A549 (cell line): ENCODE results near the gene ANKRD13C. TPM values are rescaled to one million over a fixed set of nuclear protein-coding genes. Genes with fewer than 3 reads are reported as not detected.

Source experiments
- ATAC-seq, 2 experiments: fragments of 200-7000 bp in 1 of 2; fragments of >200 bp in 1 of 2; cut with Nextera tagmentation in 1 of 2; cut with Tn5 transposase in 1 of 2; 3 replicates each; pipeline versions ENCODE4 v1.8.0 to v1.9.1; 2018 to 2020; ENCODE audit warnings: mild to moderate bottlenecking in 1 of 2, moderate library complexity in 1 of 2
- CTCF ChIA-PET: fragments of 300-600 bp; sonication (Branson Sonifier 250); formaldehyde crosslinking; extraction: SDS; loops from one replicate; lab custom pipeline; 2021; ENCODE audit warnings: antibody characterized with exemption, inconsistent platforms; lab: Yijun Ruan, JAX
- POLR2A ChIA-PET: fragments of 350-600 bp; formaldehyde crosslinking; extraction: SDS; loops from one replicate; lab custom pipeline; 2021; ENCODE audit warnings: antibody characterized with exemption, inconsistent platforms; lab: Yijun Ruan, JAX
- DNase-seq, 2 experiments: peaks; one replicate each; pipeline versions ENCODE4 v3.0.0 to v3.0.0-alpha.2; 2011 to 2016; ENCODE audit warnings: low read depth in 1 of 2, low spot score in 1 of 2
- FAIRE-seq: peaks from 2 replicates; lab custom pipeline; 2011; peaks lifted over from hg19 to GRCh38; lab: Jason Lieb, UNC
- H3K27ac ChIP-seq, 2 experiments: fragments of >200 bp; sonication (Bioruptor Twin); formaldehyde crosslinking; 3 replicates each; pipeline ENCODE4 v1.5.1; 2016 to 2017
- H3K4me1 ChIP-seq: fragments of >200 bp; sonication (Bioruptor Twin); formaldehyde crosslinking; 3 replicates; pipeline ENCODE4 v1.6.1; 2016
- H3K4me2 ChIP-seq: fragments of >200 bp; sonication (Bioruptor Twin); formaldehyde crosslinking; 3 replicates; pipeline ENCODE4 v1.6.1; 2016
- H3K4me3 ChIP-seq: fragments of >200 bp; sonication (Bioruptor Twin); formaldehyde crosslinking; 3 replicates; pipeline ENCODE4 v1.5.1; 2016
- H3K9me3 ChIP-seq: fragments of >200 bp; sonication (Bioruptor Twin); formaldehyde crosslinking; 3 replicates; pipeline ENCODE4 v1.6.1; 2016
- CBX2 ChIP-seq: fragments of 200-600 bp; sonication (generic); IDR thresholded peaks from 2 replicates; pipeline ENCODE4 v1.6.1; 2016; ENCODE audit warnings: low read depth, mild to moderate bottlenecking, borderline replicate concordance
- CBX8 ChIP-seq: fragments of 200-600 bp; sonication (generic); IDR thresholded peaks from 2 replicates; pipeline ENCODE4 v1.6.1; 2016
- CHD2 ChIP-seq: fragments of 150-350 bp; IDR thresholded peaks from 2 replicates; pipeline ENCODE4 v1.6.1; 2014; ENCODE audit warnings: low read length; ENCODE audit not compliant: partially characterized antibody
- CHD4 ChIP-seq: fragments of 200-600 bp; sonication (generic); IDR thresholded peaks from 2 replicates; pipeline ENCODE4 v1.6.1; 2016; ENCODE audit warnings: antibody characterized with exemption, mild to moderate bottlenecking, borderline replicate concordance
- E2F6 ChIP-seq: IDR thresholded peaks from 2 replicates; pipeline ENCODE4 v1.6.1; 2012; ENCODE audit warnings: low read depth, borderline replicate concordance
- EHMT2 ChIP-seq: fragments of 200-600 bp; sonication (generic); IDR thresholded peaks from 2 replicates; pipeline ENCODE4 v1.6.1; 2016; ENCODE audit warnings: antibody characterized with exemption, low read depth, mild to moderate bottlenecking, moderate library complexity
- ESRRA ChIP-seq: fragments of 150-350 bp; IDR thresholded peaks from 2 replicates; pipeline ENCODE4 v1.6.1; 2014; ENCODE audit warnings: mild to moderate bottlenecking, low read length, borderline replicate concordance
- HES2 ChIP-seq: fragments of >200 bp; sonication (Bioruptor Twin); formaldehyde crosslinking; IDR thresholded peaks from 2 replicates; pipeline ENCODE4 v1.6.1; 2016
- HOXA7 ChIP-seq: fragments of 250-450 bp; sonication (Bioruptor Pico); IDR thresholded peaks from 2 replicates; pipeline ENCODE4 v1.5.0; 2020; ENCODE audit warnings: mild to moderate bottlenecking, moderate library complexity
- NPAS2 ChIP-seq: fragments of 250-450 bp; sonication (Bioruptor Pico); IDR thresholded peaks from 2 replicates; pipeline ENCODE4 v1.8.0; 2022; ENCODE audit warnings: mild to moderate bottlenecking, moderate library complexity, borderline replicate concordance
- NR3C1 ChIP-seq: fragments of >200 bp; sonication (Bioruptor Twin); formaldehyde crosslinking; IDR thresholded peaks from 3 replicates; pipeline ENCODE4 v1.6.1; 2017
- PHF8 ChIP-seq: fragments of 200-600 bp; sonication (generic); IDR thresholded peaks from 2 replicates; pipeline ENCODE4 v1.6.1; 2016; ENCODE audit warnings: low read depth, mild to moderate bottlenecking, antibody characterized with exemption, moderate library complexity, borderline replicate concordance
- POLR2A ChIP-seq: IDR thresholded peaks from 2 replicates; pipeline ENCODE4 v1.6.1; 2012; ENCODE audit warnings: mild to moderate bottlenecking, low read length
- RAD21 ChIP-seq, 2 experiments: fragments of >200 bp in 1 of 2; sonication (Bioruptor Twin) in 1 of 2; formaldehyde crosslinking in 1 of 2; IDR thresholded peaks in 1 of 2; conservative IDR thresholded peaks in 1 of 2; 2 replicates in 1 of 2; 3 replicates in 1 of 2; pipeline ENCODE4 v1.6.1; 2012 to 2018; ENCODE audit warnings: inconsistent platforms in 1 of 2
- RARB ChIP-seq: fragments of 250-450 bp; sonication (Bioruptor Pico); IDR thresholded peaks from 2 replicates; pipeline ENCODE4 v1.8.0; 2021; ENCODE audit warnings: mild to moderate bottlenecking, moderate library complexity
- REST ChIP-seq: fragments of 200-600 bp; sonication (generic); IDR thresholded peaks from 2 replicates; pipeline ENCODE4 v1.6.1; 2016; ENCODE audit warnings: antibody characterized with exemption, mild to moderate bottlenecking, moderate library complexity
- RNF2 ChIP-seq: fragments of 200-600 bp; sonication (generic); IDR thresholded peaks from 2 replicates; pipeline ENCODE4 v1.6.1; 2016; ENCODE audit warnings: low read depth, mild to moderate bottlenecking, antibody characterized with exemption, moderate library complexity, borderline replicate concordance
- SMC3 ChIP-seq: fragments of >200 bp; sonication (Bioruptor Twin); formaldehyde crosslinking; IDR thresholded peaks from 3 replicates; pipeline ENCODE4 v1.6.1; 2018; ENCODE audit warnings: inconsistent platforms
- TP53 ChIP-seq: fragments of 250-450 bp; sonication (Bioruptor Pico); IDR thresholded peaks from 2 replicates; pipeline ENCODE4 v1.5.0; 2021; ENCODE audit warnings: mild to moderate bottlenecking, moderate library complexity
- USF2 ChIP-seq: fragments of 450-650 bp; IDR thresholded peaks from 2 replicates; pipeline ENCODE4 v1.6.1; 2014; ENCODE audit warnings: antibody characterized with exemption
- ZFP36 ChIP-seq: fragments of 450-650 bp; IDR thresholded peaks from 2 replicates; pipeline ENCODE4 v1.6.1; 2014; ENCODE audit warnings: borderline replicate concordance; ENCODE audit not compliant: partially characterized antibody
- WGBS: methylation state at CpG from one replicate; pipeline ENCODE4 v1.1.6; 2017; ENCODE audit errors: missing lambda C conversion rate; 5-methylcytosine and 5-hydroxymethylcytosine counted together
- polyA plus RNA-seq, 4 experiments: library from polyadenylated mRNA; depleted of rRNA in 3 of 4; stranded (reverse); fragments of >200 nt; fragmentation: RNase III in 1 of 4; extraction: RNeasy Plus Mini Kit Qiagen cat#74134 plus additional on column Dnase treatment in 1 of 4; gene quantifications; 2 replicates in 3 of 4; 3 replicates in 1 of 4; pipeline ENCODE4 v1.2.3, GENCODE V29; 2011 to 2017

The ANKRD13C gene
- polyA plus RNA-seq, 2 of the 4 experiments (the other 2 are of a cell fraction): 8.1 to 12.5 TPM

GRCh38 chr1:70284366-70284765, 70.2 kb downstream of the ANKRD13C start (continued):
- TF ChIP-seq RNF2: no peak
- TF ChIP-seq NPAS2 (CRISPR knock-in tag): no peak

- ChIA-PET CTCF (no interaction called here), POLR2A (interaction anchor here (0.6 to 0.7 kb wide), 2 partner anchors 70 to 71 kb away, joined by 3 read pairs; no protein-coding TSS in a partner anchor)
- 76% methylated on average over 1 of the region's 1 CpG for WGBS
These were observed 75.8 kb downstream of the ANKRD13C start for GRCh38 chr1:70278710-70279109.

GRCh38 chr1:70277875-70278274, 76.6 kb downstream of the ANKRD13C start:
- ATAC-seq (no peak), DNase-seq (no peak), FAIRE-seq (no peak)
- Histone ChIP-seq H3K9me3 (no peaks in the 10 kb centered on the region), H3K4me2 (no peak overlapping the region), H3K4me3 (no peak overlapping the region), H3K27ac (no peak overlapping the region), H3K4me1 (no peaks in the 10 kb centered on the region)
- ChIA-PET CTCF (no interaction called here), POLR2A (no interaction called here)
- WGBS: 99% methylated on average over 5 of the region's 5 CpGs
- TF ChIP-seq TP53 (no peak), SMC3 (no peak), PHF8 (no peak), RAD21 (conservative IDR thresholded peaks at IDR 0.05 in 1 of 2, IDR thresholded peaks at IDR 0.05 in 1 of 2) (no peak), CHD4 (no peak), POLR2A (no peak)

More at GRCh38 chr1:70278710-70279109, 75.8 kb downstream of the ANKRD13C start:
- Histone ChIP-seq H3K27ac (no peak overlapping the region), H3K9me3 (no peaks in the 10 kb centered on the region), H3K4me2 (no peak overlapping the region), H3K4me3 (no peak overlapping the region), H3K4me1 (no peaks in the 10 kb centered on the region)
- DNase-seq (no peak), ATAC-seq (no peak), FAIRE-seq (no peak)
- no peak for TF ChIP-seq EHMT2
- no peak for TF ChIP-seq NR3C1
- TF ChIP-seq E2F6: no peak
- TF ChIP-seq RARB (CRISPR knock-in tag): no peak
- TF ChIP-seq PHF8: no peak
- TF ChIP-seq CBX2: no peak
- TF ChIP-seq ZFP36: no peak
- no peak for TF ChIP-seq ESRRA
- TF ChIP-seq TP53: no peak
- TF ChIP-seq CHD2: no peak
- TF ChIP-seq CBX8: no peak
- no peak for TF ChIP-seq HOXA7 (CRISPR knock-in tag)

- Histone ChIP-seq H3K4me1 (no peaks in the 10 kb centered on the region), H3K4me2 (no peak overlapping the region)
- TF ChIP-seq USF2: no peak
- TF ChIP-seq REST: no peak
- no peak for TF ChIP-seq HES2
- TF ChIP-seq, all 56 proteins: peak for 0
- FAIRE-seq (no peak), ATAC-seq (no peak), DNase-seq (no peak)
- WGBS: 85% methylated on average over 1 of the region's 1 CpG
- no peak overlapping the region for H3K4me3 ChIP-seq
- no peak overlapping the region for H3K27ac ChIP-seq
- H3K9me3 ChIP-seq: peaks cover 3% of the 10 kb centered on the region; the same call in 1 of the 3 replicates
- ChIA-PET POLR2A (no interaction called here), CTCF (no interaction called here)
These were observed 88.6 kb downstream of the ANKRD13C start for GRCh38 chr1:70265946-70266345.
